Measurements from ENCODE around the gene ARMC5. TPM values are rescaled to one million over a fixed set of nuclear protein-coding genes. Genes with fewer than 3 reads are reported as not detected.

Gene ARMC5
- polyA plus RNA-seq, 1 of the 3 experiments (the other 2 are of a cell fraction), result 8.9 TPM

DNA sequence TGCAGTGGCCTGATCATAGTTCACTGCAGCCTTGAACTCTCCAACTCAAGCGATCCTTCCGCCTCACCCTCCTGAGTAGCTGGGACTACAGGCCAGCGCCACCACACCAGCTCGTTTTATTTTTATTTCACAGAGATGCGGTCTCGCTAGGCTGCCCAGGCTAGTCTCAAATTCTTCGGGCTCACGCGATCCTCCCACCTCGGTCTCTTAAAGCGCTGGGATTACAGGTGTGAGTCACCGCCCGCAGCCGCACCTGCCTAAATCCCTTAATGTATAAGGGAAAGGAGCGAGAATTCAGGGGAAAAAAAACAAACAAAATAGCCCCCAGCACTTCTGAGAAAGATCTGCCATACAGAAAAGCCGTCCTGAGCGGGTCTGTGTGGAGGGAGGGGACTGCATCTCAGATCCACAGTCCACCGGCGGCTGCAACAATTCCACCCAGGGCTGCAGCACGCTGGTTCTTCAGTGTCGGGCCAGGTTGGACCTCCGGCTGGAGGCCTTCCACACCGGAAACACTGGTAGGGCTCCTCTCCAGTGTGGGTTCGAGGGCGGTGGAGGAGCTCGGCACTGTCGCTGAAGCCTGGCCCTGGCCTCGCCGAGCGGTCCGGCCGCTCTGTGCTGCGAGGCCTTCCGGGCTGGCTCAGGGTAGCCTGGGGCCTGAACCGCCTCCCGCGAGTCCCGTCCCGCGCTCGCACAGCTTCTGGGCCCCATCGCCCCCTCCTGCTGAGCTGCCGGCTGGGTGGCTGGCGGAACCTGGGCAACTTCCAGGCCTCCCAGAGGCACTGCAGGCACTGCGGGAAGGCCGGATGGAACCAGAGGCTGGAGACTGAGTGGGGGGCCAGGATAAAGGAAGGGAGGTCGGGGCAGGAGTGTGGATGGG, 23.7 kb upstream of the ARMC5 start:
- WGBS (ENCODE audit: low lambda C conversion rate), result 91% methylated on average over 35 of the region's 47 CpGs
- CTCF ChIA-PET, result interaction anchor here (0.6 to 1.2 kb wide), 2 partner anchors 215 to 451 kb away, joined by 4 to 5 read pairs; no protein-coding TSS in a partner anchor
- H3K4me1 ChIP-seq (ENCODE audit: control insufficient read depth in 1 of 2, insufficient read depth in 2 of 2, low read depth in 1 of 2, low read length in 1 of 2), result peaks cover 0 to 2% of the 10 kb centered on the region in 2 experiments; a peak in 1 of 4 replicates
- H3K4me2 ChIP-seq, result no peak overlapping the region
- no peak for DNase-seq
- TF ChIP-seq EP300 (IDR thresholded peaks at IDR 0.05; ENCODE audit: borderline replicate concordance in 1 of 2, low read depth in 1 of 2, low read length in 1 of 2), result no peak
- TF ChIP-seq, protein P1, sequence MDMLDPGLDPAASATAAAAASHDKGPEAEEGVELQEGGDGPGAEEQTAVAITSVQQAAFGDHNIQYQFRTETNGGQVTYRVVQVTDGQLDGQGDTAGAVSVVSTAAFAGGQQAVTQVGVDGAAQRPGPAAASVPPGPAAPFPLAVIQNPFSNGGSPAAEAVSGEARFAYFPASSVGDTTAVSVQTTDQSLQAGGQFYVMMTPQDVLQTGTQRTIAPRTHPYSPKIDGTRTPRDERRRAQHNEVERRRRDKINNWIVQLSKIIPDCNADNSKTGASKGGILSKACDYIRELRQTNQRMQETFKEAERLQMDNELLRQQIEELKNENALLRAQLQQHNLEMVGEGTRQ (IDR thresholded peaks at IDR 0.05; ENCODE audit: borderline replicate concordance, low read depth, low read length), result no peak
- no peak for TF ChIP-seq NRF1 (IDR thresholded peaks at IDR 0.05; ENCODE audit: low read depth, low read length)
- TF ChIP-seq, protein P2, sequence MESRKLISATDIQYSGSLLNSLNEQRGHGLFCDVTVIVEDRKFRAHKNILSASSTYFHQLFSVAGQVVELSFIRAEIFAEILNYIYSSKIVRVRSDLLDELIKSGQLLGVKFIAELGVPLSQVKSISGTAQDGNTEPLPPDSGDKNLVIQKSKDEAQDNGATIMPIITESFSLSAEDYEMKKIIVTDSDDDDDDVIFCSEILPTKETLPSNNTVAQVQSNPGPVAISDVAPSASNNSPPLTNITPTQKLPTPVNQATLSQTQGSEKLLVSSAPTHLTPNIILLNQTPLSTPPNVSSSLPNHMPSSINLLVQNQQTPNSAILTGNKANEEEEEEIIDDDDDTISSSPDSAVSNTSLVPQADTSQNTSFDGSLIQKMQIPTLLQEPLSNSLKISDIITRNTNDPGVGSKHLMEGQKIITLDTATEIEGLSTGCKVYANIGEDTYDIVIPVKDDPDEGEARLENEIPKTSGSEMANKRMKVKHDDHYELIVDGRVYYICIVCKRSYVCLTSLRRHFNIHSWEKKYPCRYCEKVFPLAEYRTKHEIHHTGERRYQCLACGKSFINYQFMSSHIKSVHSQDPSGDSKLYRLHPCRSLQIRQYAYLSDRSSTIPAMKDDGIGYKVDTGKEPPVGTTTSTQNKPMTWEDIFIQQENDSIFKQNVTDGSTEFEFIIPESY (IDR thresholded peaks at IDR 0.05; ENCODE audit: borderline replicate concordance, low read depth), result no peak
- no peak for TF ChIP-seq RAD21 (IDR thresholded peaks at IDR 0.05; ENCODE audit: low read length)
- TF ChIP-seq SIN3A (IDR thresholded peaks at IDR 0.05; ENCODE audit: borderline replicate concordance, low read depth, low read length), result no peak
- TF ChIP-seq, protein P3, sequence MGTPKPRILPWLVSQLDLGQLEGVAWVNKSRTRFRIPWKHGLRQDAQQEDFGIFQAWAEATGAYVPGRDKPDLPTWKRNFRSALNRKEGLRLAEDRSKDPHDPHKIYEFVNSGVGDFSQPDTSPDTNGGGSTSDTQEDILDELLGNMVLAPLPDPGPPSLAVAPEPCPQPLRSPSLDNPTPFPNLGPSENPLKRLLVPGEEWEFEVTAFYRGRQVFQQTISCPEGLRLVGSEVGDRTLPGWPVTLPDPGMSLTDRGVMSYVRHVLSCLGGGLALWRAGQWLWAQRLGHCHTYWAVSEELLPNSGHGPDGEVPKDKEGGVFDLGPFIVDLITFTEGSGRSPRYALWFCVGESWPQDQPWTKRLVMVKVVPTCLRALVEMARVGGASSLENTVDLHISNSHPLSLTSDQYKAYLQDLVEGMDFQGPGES (IDR thresholded peaks at IDR 0.05; ENCODE audit: low read depth, low read length), result no peak
- no peak for TF ChIP-seq RXRA (IDR thresholded peaks at IDR 0.05; ENCODE audit: borderline replicate concordance, low read depth)
- no peak for TF ChIP-seq SMC3 (IDR thresholded peaks at IDR 0.05; ENCODE audit: low read depth, low read length)
- TF ChIP-seq, protein P4, sequence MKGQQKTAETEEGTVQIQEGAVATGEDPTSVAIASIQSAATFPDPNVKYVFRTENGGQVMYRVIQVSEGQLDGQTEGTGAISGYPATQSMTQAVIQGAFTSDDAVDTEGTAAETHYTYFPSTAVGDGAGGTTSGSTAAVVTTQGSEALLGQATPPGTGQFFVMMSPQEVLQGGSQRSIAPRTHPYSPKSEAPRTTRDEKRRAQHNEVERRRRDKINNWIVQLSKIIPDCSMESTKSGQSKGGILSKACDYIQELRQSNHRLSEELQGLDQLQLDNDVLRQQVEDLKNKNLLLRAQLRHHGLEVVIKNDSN (IDR thresholded peaks at IDR 0.05; ENCODE audit: borderline replicate concordance, low read depth), result no peak
- H3K9ac ChIP-seq, result no peak overlapping the region
- no peaks in the 10 kb centered on the region for H3K36me3 ChIP-seq (replicated peaks in 1 of 2; ENCODE audit: control insufficient read depth in 1 of 2, insufficient read depth in 2 of 2, low read length in 1 of 2)
- H3K9me2 ChIP-seq, result no peaks in the 10 kb centered on the region
- H3K27ac ChIP-seq (ENCODE audit: low read depth in 2 of 2, low read length in 1 of 2), result no peak overlapping the region
- H3K9me3 ChIP-seq, result no peaks in the 10 kb centered on the region
- POLR2A ChIA-PET, result interaction anchor here (0.8 kb wide), 1 partner anchor 63 kb away, joined by 3 read pairs; no protein-coding TSS in a partner anchor
- H3K79me2 ChIP-seq (ENCODE audit: insufficient read depth), result no peaks in the 10 kb centered on the region
- H3K4me3 ChIP-seq (ENCODE audit: low read depth in 2 of 2, low read length in 1 of 2), result no peak overlapping the region
- no peak overlapping the region for H2AFZ ChIP-seq (ENCODE audit: low read depth)
- peaks cover 13% of the 10 kb centered on the region for H3F3A ChIP-seq (replicated peaks; ENCODE audit: insufficient read depth)
- no peaks in the 10 kb centered on the region for H4K20me1 ChIP-seq (ENCODE audit: insufficient read depth)
- H3K27me3 ChIP-seq (ENCODE audit: insufficient read depth), result no peaks in the 10 kb centered on the region
